K562 treated with DMSO at 1 percent for 12 hours (cell line): ENCODE measurements around the gene TAB3. TPM values are rescaled to one million over a fixed set of nuclear protein-coding genes. Genes with fewer than 3 reads are reported as not detected.

ENCODE experiments used
- total RNA-seq: library from RNA; unstranded; fragments of 300-600 nt; gene quantifications from 2 replicates; pipeline ENCODE4 v1.2.3, GENCODE V29; 2022; ENCODE audit not compliant: insufficient read depth

TAB3 gene
- 2.6 and 27.4 TPM in 2 replicates for total RNA-seq

GRCh38 chrX:30889147-30890140 lies at the start of gene TAB3:
TSS of gene TAB3 (minus strand) at chrX:30889254. CDS start at chrX:30859588, 29,666 bp downstream.

Other genes starting within 250 kb of the TAB3 start
- gene GK, start 235.8 kb downstream of the TAB3 start, total RNA-seq, result 4.3 and 10.1 TPM in 2 replicates
- not detected in 2 replicates for gene FTHL17, start 182.8 kb upstream of the TAB3 start, total RNA-seq